Breast epithelium (tissue), 3 donors: Measurements from ENCODE around the gene BACH2.

ENCODE experiments used
- POLR2A ChIP-seq: fragments of 450-650 bp; IDR thresholded peaks from one replicate; pipeline ENCODE4 v1.6.1; 2016; ENCODE audit warnings: antibody characterized with exemption, mild to moderate bottlenecking, moderate library complexity
- POLR2AphosphoS5 ChIP-seq, 3 donors: sonication (generic); formaldehyde crosslinking; IDR thresholded peaks; one replicate each; pipeline ENCODE4 v1.6.1; 2017; ENCODE audit warnings: antibody characterized with exemption in 3 of 3
- TF ChIP-seq, protein P1 (sequence below), 3 donors: fragments of 450-650 bp; IDR thresholded peaks; one replicate each; pipeline ENCODE4 v1.5.1; 2016 to 2017; ENCODE audit warnings: antibody characterized with exemption in 3 of 3, mild to moderate bottlenecking in 3 of 3, moderate library complexity in 3 of 3

DNA sequence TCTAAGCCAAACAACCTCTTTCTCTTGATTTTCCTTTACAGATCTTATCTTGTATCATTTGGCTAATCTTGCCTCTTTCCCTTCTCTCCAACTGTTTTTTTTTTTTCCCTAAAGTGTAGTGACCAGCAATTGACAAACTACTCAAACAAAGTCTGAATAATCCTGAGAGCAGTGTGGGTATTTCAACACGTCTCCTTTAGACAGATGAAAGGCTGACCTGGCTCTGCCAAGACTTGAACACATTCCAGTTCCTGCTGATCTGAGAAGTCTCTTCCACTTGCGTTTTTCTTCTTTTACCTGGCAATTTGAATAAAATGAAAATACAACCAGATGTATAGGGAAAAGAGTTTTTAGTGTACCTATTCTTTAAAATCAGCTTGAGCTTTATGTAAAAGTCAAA, 234.0 kb downstream of the BACH2 start:
- TF ChIP-seq, protein P1, sequence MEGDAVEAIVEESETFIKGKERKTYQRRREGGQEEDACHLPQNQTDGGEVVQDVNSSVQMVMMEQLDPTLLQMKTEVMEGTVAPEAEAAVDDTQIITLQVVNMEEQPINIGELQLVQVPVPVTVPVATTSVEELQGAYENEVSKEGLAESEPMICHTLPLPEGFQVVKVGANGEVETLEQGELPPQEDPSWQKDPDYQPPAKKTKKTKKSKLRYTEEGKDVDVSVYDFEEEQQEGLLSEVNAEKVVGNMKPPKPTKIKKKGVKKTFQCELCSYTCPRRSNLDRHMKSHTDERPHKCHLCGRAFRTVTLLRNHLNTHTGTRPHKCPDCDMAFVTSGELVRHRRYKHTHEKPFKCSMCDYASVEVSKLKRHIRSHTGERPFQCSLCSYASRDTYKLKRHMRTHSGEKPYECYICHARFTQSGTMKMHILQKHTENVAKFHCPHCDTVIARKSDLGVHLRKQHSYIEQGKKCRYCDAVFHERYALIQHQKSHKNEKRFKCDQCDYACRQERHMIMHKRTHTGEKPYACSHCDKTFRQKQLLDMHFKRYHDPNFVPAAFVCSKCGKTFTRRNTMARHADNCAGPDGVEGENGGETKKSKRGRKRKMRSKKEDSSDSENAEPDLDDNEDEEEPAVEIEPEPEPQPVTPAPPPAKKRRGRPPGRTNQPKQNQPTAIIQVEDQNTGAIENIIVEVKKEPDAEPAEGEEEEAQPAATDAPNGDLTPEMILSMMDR (IDR thresholded peaks at IDR 0.05), result no peak
- TF ChIP-seq POLR2A (no peak), POLR2AphosphoS5 (IDR thresholded peaks at IDR 0.05) (no peak)
